Activated T-helper 1 cell treated with anti-CD3 and anti-CD28 coated beads, Interleukin-2, amount 50 U/mL, for 16 hours (primary cell): ENCODE results near the gene KCNN3.

Experiments
- DNase-seq, 2 donors: peaks; one replicate each; pipeline ENCODE4 v3.0.0-alpha.2; 2020; ENCODE audit warnings: low read depth in 1 of 2, low spot score in 1 of 2

Gene KCNN3

GRCh38 chr1:154842635-154843034 is 27.4 kb downstream of the KCNN3 start:
- DNase-seq: no peak

GRCh38 chr1:154841384-154841783 is 28.7 kb downstream of the KCNN3 start:
- no peak for DNase-seq

GRCh38 chr1:154840269-154841176 is 29.6 kb downstream of the KCNN3 start:
- no peak for DNase-seq

GRCh38 chr1:154839691-154840090 is 30.4 kb downstream of the KCNN3 start:
- no peak for DNase-seq

- no peak for DNase-seq
Measured at GRCh38 chr1:154838988-154839387, 31.1 kb downstream of the KCNN3 start.

GRCh38 chr1:154838461-154838860 is 31.6 kb downstream of the KCNN3 start:
- no peak for DNase-seq

GRCh38 chr1:154837672-154838171 is 32.4 kb downstream of the KCNN3 start:
- DNase-seq: no peak

GRCh38 chr1:154837034-154837671 is 32.9 kb downstream of the KCNN3 start:
- no peak for DNase-seq

- no peak for DNase-seq
Measured at GRCh38 chr1:154835531-154836324, 34.4 kb downstream of the KCNN3 start.

GRCh38 chr1:154833841-154834240 is 36.2 kb downstream of the KCNN3 start:
- DNase-seq: no peak

GRCh38 chr1:154833209-154833608 is 36.9 kb downstream of the KCNN3 start:
- no peak for DNase-seq

- no peak for DNase-seq
Measured at GRCh38 chr1:154832384-154832783, 37.7 kb downstream of the KCNN3 start.

- DNase-seq: no peak
Measured at GRCh38 chr1:154831462-154831861, 38.6 kb downstream of the KCNN3 start.

GRCh38 chr1:154829062-154829461 is 41.0 kb downstream of the KCNN3 start:
- DNase-seq: no peak

- no peak for DNase-seq
Measured at GRCh38 chr1:154824179-154825000, 45.7 kb downstream of the KCNN3 start.

GRCh38 chr1:154822717-154823116 is 47.4 kb downstream of the KCNN3 start:
- DNase-seq: no peak

GRCh38 chr1:154822233-154822632 is 47.8 kb downstream of the KCNN3 start:
- no peak for DNase-seq

- no peak for DNase-seq
Measured at GRCh38 chr1:154821083-154821482, 49.0 kb downstream of the KCNN3 start.

GRCh38 chr1:154820646-154821045 is 49.4 kb downstream of the KCNN3 start:
- DNase-seq: no peak
